ENCODE measurements around the gene CBX8. TPM values are rescaled to one million over a fixed set of nuclear protein-coding genes. Genes with fewer than 3 reads are reported as not detected.
A peak's percentile ranks its signal among the peaks of the same experiment; 100 is the strongest.

The CBX8 gene
- total and polyA plus RNA-seq, 2 donors (not counting 3 experiments of a cell fraction or from before 2014, with no cell fraction given) = 0.69 to 3.1 TPM

GRCh38 chr17:79815836-79816461 is 19.1 kb upstream of the CBX8 start:
- H3K4me1 ChIP-seq (ENCODE audit: control insufficient read depth, extremely low read depth, insufficient read depth, low read length) = peaks cover 8% of the 10 kb centered on the region
- no peak overlapping the region for H3K4me2 ChIP-seq (ENCODE audit: insufficient read depth, low read length)
- no peak overlapping the region for H3K27ac ChIP-seq (ENCODE audit: insufficient read depth, low read depth, low read length)
- peaks cover 52 to 77% of the 10 kb centered on the region in 2 experiments for H3K27me3 ChIP-seq (ENCODE audit: control insufficient read depth in 2 of 2, insufficient read depth in 2 of 2, low read length in 2 of 2)
- no peaks in the 10 kb centered on the region for H3K9me3 ChIP-seq (replicated peaks; ENCODE audit: control insufficient read depth, insufficient read depth, low read length)
- CTCF ChIA-PET = interaction anchor here (1.2 kb wide), 1 partner anchor 13 kb away, joined by 6 read pairs; no protein-coding TSS in a partner anchor
- FAIRE-seq (no peak), DNase-seq (ENCODE audit: low read depth, low spot score) (no peak)
- intact Hi-C loops (cut with micrococcal nuclease) (no loop called here), dilution Hi-C loops (cut with MboI; ENCODE audit: extremely low pct_ligation_motif_present, low sequenced_read_pairs) (no loop called here)
- no peak overlapping the region for H3K9ac ChIP-seq (replicated peaks; ENCODE audit: extremely low read depth, insufficient read depth, low read length)
- POLR2A ChIA-PET = interaction anchor here (1.6 kb wide), 1 partner anchor 23 kb away, joined by 6 read pairs; the partner anchor contains the start of gene CBX4
- H3K4me3 ChIP-seq (replicated peaks in 1 of 3; ENCODE audit: insufficient read depth in 1 of 3, low read depth in 1 of 3, low read length in 3 of 3) = no peak overlapping the region
- TF ChIP-seq POLR2AphosphoS5 (IDR thresholded peaks at IDR 0.05; ENCODE audit: insufficient read depth, low read depth, low read length) = no peak
- TF ChIP-seq CTCF (IDR thresholded peaks at IDR 0.05; ENCODE audit: extremely low read depth in 1 of 2, insufficient read depth in 1 of 2, low read depth in 1 of 2, low read length in 2 of 2) = no peak
- TF ChIP-seq MAX (IDR thresholded peaks at IDR 0.05; ENCODE audit: insufficient read depth, insufficient read length) = no peak
- TF ChIP-seq EZH2 (IDR thresholded peaks at IDR 0.05; ENCODE audit: borderline replicate concordance, low read depth, low read length, severe bottlenecking) = peak; percentile 5
- no peak for TF ChIP-seq MYC (IDR thresholded peaks at IDR 0.05; ENCODE audit: low read depth, low read length)
- TF ChIP-seq GATA2 (IDR thresholded peaks at IDR 0.05; ENCODE audit: insufficient read depth, insufficient read length, low read depth, low read length) = no peak
- TF ChIP-seq JUN (IDR thresholded peaks at IDR 0.05; ENCODE audit: borderline replicate concordance, insufficient read depth, insufficient read length, low read depth) = no peak
- BruUV-seq (replicated peaks) = no TSS peak
- H2AFZ ChIP-seq (ENCODE audit: low read depth, low read length) = no peak overlapping the region
- no peaks in the 10 kb centered on the region for H4K20me1 ChIP-seq (replicated peaks; ENCODE audit: control insufficient read depth, extremely low read depth, insufficient read depth, low read length)
- no peaks in the 10 kb centered on the region for H3K36me3 ChIP-seq (ENCODE audit: control insufficient read depth in 2 of 2, extremely low read depth in 1 of 2, insufficient read depth in 2 of 2, low read length in 2 of 2)
- H3K9me1 ChIP-seq (replicated peaks; ENCODE audit: control insufficient read depth, extremely low read depth, insufficient read depth, low read length) = no peaks in the 10 kb centered on the region
- H3K79me2 ChIP-seq (ENCODE audit: control insufficient read depth, insufficient read depth, low read length) = no peaks in the 10 kb centered on the region
